HG03097 (cell line): Measurements from ENCODE around the gene KCNRG.
A peak's percentile ranks its signal among the peaks of the same experiment; 100 is the strongest.
"Not testable (repeated sequence)": the region's sequence is repeated elsewhere in the genome, so short reads cannot be mapped to it uniquely, and the experiment has no call there.

ENCODE experiments used
- ATAC-seq: cut with Tn5 transposase; IDR thresholded peaks from one replicate; pipeline ENCODE4 v1.9.1; 2021; ENCODE audit not compliant: unreplicated experiment, low FRiP score

KCNRG gene

DNA sequence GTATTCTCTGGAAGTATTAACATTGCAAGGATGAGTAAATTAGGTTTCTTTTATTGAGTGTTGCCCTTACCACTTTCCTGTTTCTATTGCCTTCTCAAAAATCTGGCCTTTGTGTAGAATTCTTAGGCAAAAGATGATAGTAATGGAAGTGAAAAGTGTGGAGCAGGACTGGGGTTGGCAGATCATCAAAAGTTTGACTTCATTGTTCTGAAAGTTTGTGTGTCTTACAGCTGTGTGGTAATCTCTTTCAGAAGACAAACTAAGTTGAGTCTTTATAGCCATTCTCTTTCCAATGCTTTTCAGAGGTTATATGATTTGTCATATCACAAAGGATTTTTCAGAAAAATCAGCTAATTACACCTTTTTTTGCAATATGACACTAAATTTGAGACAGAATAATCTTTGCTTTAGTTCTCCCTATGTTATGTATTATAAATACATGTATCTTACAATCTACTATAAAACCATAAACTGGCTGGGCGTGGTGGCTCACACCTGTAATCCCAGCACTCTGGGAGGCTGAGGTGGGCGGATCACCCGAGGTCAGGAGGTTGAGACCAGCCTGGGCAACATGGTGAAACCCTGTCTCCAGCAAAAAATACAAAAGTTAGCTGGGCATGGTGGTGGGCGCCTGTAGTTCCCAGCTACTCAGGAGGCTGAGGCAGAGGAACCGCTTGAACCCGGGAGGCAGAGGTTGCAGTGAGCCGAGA, 8.7 kb upstream of the KCNRG start:
- no peak for ATAC-seq

DNA sequence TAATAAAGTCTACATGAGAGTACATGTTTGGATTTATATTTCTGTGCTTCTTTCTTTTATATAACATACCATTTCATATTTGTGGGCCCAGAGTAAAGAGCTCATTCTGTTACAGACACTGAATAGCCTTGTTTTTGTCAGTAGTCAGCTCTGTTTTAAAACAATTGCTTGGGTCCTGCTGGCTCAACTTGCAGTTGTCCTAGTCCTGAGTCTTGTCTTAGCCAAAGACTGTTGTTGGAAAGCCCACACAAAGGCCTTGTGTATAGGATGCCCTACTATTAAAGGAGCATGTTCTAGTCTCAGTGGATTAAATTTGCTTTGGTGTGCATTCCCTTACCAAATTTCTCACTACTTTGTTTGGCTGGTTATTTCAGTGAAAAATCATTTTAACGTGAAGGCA, 3.8 kb upstream of the KCNRG start:
- no peak for ATAC-seq

DNA sequence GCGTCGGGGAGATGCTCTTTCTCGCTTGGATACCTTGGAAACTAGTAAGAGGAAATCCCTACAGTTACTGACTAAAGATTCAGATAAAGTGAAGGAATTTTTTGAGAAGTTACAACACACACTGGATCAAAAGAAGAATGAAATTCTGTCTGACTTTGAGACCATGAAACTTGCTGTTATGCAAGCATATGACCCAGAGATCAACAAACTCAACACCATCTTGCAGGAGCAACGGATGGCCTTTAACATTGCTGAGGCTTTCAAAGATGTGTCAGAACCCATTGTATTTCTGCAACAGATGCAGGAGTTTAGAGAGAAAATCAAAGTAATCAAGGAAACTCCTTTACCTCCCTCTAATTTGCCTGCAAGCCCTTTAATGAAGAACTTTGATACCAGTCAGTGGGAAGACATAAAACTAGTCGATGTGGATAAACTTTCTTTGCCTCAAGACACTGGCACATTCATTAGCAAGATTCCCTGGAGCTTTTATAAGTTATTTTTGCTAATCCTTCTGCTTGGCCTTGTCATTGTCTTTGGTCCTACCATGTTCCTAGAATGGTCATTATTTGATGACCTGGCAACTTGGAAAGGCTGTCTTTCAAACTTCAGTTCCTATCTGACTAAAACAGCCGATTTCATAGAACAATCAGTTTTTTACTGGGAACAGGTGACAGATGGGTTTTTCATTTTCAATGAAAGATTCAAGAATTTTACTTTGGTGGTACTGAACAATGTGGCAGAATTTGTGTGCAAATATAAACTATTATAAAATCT, 2.7 kb upstream of the KCNRG start:
- ATAC-seq = no peak

DNA sequence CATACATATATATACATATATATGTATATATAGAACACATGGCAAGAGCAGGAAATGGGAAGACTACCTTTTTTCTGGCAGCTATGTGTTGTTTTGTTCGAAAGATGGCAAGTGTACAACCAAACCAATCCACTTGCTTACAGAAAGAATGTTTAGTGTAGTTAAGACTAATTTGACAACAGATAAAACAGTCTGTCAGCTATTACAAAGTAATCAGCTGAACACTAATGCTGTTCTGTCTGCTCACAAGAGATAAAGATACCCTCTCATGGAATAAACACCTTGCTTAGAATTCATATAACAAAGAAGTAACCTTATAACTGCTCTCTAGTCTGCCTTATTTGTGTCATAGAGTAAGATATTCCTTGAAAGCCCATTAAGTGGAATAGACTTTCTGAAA, 858 bp upstream of the KCNRG start:
- ATAC-seq = no peak

DNA sequence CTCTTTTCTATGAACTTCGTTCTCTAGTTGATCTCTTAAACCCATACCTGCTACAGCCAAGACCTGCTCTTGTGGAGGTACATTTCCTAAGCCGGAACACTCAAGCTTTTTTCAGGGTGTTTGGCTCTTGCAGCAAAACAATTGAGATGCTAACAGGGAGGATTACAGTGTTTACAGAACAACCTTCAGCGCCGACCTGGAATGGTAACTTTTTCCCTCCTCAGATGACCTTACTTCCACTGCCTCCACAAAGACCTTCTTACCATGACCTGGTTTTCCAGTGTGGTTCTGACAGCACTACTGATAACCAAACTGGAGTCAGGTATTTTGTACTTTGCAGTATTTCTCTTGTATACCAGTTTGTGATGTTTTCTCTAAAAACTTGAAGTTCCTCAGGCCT, 506 bp downstream of the KCNRG start:
- no peak for ATAC-seq

DNA sequence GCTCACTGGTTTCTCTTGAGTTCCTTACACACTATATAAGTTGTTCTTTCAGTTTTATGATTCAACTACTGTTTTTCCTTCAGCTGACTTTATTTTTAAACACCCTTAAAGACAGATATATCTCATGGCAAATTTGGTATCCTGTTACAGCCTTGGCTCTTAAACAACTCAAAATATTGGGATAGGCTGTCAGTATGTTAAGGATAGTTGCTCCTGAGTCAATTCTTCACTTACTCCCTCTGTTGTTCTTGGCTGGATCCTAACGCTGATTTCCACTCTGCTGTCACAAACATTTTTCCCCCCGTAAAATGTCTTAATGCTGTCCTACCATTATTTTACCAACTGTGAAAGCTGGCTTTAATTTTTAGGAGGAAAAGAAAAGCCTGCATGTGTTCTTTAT, 1.2 kb downstream of the KCNRG start:
- no peak for ATAC-seq

DNA sequence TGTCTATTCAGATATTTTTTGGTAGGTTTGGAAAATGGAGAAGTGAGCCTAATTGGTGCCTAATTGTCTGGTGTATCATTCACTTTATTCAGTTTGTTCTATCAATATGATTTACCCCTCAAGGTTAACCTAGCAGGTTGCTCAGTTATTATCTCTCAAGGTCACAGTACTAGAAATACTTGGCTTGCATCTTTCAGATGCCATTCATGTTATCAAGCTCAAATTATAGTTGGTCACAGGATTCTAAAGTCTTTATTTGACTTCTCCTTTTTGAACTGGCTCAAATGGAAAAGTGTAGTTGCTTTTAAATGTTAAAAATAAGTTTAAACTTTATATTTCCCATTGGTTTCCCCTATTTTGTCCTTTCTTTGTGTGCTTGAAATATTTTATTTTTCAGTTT, 2.6 kb downstream of the KCNRG start:
- ATAC-seq = no peak

DNA sequence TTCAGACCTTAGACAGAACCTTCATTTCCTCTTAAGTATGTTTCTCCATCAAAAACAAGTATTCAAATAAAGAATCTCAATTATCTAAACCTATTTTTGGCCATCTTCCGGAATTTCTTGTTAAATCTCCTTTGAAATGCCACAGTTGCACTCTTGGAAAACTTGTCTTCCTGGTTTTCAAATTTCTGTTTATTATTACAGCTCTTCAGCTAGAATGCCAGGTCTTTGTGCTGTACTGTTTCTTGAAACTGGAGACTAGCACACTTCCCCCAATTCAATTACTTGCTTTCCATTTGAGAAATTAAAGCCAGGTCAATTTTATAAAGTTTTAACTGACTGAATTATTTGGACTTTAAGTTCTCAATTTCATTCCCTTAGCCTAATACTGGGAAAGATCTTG, 10.2 kb downstream of the KCNRG start:
- ATAC-seq = no peak

DNA sequence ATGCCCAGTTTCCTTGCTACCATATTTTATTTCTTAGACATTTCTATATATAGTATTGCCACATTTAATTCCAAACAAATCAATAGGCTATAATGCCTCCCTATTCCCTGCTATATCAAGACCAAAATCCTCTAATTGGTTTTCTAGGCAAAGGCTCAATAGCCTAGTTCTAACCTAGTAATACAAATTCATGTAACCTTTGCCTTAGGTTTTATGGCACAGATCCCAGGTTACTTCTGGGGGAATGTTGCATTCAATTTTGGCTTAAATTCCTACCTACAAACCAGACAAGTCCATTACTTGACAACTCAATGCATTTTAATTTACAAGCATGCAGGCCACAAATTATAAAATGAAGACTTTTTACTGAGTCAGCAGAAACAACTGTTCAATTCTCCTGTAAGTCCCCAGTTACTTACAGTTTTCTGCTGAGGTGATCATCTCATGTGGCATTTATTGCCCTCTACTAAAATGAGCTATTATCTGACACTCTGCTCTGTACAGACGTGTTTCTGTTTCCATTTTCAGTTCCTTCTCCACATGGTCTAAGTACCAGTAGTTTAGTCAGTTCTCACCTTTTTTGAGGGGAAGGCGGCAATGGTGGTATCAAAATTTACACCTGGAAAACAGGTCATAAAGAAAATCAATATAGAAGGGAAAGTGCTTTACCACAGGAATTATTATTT, 11.7 kb downstream of the KCNRG start:
- peak; percentile 95 for ATAC-seq

DNA sequence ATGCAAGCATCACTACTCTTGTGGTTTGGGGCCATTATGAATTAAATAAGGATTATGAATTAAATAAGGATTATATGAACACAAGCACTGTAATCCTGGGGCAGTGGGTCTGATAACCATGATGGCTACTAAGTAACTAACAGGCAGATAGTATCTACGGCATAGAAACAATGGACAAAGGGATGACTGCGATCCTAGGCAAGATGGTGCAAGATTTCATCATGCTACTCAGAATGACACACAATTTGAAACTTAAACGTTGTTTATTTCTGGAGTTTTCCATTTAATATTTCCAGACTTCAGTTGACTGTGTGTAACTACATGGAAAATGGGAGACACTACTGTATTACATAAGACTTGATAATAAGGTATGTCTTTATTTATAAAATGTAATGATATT, 15.1 kb downstream of the KCNRG start:
- ATAC-seq = no peak

DNA sequence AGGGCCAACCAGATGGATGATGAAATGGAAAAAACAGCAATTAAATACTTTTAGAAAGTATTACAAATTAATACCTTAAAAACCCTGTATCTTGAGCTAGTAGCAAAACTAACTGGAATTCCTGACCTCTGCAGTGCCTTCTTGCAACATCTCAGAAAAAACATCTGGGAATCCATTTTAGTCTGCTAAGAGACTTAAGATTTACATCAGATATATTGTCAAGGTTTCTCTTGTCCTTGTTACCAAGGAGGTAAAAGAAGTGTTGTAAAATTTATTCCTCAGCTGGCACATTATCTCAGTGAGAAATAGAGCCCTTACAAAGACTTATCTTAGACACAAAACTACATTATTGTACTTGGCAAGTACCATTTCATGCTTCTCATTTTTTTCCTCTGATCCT, 18.5 kb downstream of the KCNRG start:
- no peak for ATAC-seq

DNA sequence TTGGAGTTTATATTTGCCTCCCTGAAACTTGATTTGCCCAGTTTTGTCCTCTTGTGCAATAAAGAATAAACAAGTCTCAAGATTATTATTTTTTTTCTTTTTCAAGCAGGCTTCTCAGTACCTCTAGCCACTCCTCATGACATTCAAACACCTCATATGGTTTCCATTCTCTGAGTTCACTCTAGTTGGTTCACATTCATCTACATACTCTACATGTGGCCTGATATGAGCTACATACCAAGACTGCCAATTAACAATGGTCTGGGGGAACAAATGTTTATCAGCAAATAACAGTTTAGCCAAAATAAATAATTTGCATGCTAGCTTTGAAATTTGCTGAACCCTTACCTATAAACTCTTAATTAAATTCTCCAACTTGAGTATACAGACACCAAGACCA, 22.5 kb downstream of the KCNRG start:
- ATAC-seq = no peak

DNA sequence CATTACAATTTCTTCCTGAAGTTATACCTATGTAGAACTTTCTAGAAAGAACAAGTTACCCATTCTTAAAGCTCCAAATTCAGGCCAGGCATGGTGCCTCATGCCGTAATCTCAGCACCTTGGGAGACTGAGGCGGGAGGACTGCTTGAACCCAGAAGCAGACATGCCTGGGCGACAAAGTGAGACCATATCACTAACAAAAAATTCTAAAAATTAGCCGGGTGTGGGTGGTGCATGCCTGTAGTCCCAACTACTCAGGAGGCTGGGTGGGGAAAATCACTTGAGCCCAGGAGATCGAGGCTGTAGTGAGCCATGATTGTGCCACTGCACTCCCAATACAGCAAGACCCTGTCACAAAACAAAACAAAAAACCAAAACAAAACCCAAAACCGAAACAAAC, 23.0 kb downstream of the KCNRG start:
- no peak for ATAC-seq

DNA sequence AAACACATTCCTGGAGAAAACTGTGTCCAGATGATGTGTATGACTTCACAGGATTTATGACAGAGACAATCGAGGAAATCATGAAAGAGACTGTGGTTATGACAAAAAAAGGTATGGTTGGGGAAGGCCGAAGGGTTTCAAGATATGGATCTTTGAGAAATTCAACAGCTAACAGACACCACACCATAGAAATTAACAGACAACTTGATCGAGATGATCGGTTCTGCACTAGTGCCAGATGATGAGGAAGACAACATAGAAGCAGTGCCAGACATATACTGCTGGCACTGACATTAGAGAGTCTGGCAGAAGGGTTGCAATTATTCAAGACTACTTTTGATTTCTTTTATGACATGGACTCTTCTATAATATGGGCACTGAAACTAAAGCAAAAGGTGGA, 37.2 kb downstream of the KCNRG start:
- ATAC-seq = no peak

DNA sequence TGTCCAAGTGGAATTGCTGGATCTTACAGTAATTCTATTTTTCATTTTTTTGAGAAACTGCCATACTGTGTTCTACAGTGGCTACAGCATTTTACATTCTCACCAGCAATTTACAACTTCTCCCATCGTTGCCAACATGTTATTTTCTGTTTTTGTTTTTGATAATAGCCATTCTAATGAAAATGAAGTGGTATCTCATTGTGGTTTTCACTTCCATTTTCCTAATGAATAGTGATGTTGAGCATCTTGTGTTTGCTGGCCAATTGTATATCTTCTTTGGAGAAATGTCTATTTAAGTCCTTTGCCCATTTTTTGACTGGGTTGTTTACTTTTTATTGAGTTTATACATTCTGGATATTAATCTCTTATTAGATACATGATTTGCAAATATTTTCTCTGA, 38.6 kb downstream of the KCNRG start:
- ATAC-seq = no peak

DNA sequence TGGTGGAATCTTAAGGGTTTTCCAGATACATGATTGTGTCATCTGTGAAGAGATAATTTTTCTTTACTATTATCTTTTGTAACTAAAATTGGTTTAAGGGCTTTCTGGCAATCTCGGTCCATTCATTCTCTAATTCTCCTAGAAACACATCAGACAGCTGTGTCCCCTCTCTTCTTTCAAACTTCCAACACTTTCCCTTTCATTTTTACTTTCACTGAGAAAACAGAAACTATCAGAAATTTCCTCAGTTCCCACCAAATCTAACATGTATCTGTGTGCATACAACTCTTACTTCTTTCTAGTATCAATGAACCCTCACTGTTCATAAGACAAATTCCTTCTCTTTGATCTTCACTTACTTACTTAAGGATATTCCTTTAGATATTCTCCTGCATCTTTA, 40.2 kb downstream of the KCNRG start:
- ATAC-seq = no peak

DNA sequence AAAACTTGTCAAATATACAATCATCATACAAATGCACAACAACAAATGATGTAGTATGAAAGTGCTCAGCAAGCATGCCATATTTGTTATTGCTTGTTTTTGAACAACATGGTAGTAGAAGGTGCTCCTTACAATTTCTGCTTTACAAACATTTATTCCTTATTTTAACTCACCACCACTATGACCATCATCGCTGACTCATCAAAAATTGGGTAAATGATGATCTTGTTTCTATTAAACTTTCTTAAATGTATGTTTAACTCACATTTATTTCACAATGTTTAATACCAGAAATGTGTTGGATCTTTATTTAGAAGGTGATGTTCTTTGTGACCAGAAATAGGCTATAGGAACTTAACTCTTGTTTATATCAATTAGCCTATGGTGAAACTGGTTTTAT, 45.5 kb downstream of the KCNRG start:
- ATAC-seq = no peak

DNA sequence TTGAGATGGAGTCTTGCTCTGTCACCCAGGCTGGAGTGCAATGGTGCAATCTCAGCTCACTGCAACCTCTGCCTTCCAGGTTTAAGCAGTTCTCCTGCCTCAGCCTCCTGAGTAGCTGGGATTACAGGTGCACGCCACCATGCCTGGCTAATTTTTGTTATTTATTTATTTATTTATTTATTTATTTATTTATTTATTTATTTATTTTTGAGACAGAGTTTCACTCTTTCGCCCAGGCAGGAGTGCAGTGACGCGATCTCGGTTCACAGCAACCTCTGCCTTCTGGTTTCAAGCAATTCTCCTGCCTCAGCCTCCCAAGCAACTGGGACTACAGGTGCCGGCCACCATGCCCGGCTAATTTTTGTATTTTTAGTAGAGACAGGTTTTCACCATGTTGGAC, 47.1 kb downstream of the KCNRG start:
- ATAC-seq = not testable (repeated sequence)

DNA sequence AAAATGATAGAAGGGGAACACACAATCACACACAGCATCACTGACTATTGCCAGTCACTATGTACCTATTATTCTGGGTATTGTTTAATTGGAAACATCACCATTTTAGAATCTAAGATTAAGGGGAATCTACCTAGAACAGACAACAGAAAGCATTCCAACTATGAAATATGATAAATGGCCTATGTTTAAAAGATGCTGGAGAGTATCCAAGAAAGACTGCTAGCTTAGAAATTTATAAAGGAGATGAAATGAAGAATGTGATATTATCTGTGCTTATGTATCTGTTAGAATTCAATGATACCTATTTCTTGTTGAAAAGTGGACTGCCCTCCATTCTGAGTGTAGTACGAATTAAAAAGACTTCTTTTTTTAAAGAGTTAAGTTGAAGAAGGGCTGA, 50.5 kb downstream of the KCNRG start:
- no peak for ATAC-seq

DNA sequence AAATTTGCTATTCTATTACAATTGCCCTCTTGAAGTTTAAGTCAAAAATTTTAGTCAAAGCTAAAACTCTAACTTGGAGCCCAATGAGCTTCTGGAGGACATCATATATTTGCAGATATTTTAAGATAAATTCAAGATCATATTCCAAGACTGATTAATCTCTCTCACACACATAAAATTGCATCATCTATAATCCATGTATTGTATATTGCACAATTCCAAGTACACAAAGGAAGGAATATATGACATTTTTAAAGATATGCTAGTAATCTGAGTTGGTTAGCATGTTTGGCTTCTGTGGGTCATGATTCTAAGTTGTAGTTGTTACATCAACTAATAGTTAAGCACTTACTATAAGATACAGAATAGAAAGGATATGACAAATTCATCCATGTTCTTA, 53.3 kb downstream of the KCNRG start:
- ATAC-seq = no peak

DNA sequence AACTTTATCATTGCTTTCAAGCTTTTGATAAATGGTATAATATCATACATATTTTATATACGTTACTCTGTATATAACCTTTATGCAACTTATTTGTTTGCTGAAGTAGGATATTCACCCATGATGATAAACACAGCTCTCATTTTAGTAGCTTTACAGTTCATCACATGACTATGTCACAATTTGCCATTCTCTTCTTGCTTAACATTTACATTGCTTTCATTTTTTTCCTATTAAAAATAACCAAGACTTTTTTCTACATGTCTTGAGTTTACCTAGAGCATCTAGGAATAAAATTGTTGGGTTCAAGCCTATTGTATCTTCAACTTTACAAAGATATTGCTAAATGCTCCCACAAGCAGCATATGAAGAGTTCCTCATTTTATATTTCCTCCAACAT, 54.0 kb downstream of the KCNRG start:
- no peak for ATAC-seq

DNA sequence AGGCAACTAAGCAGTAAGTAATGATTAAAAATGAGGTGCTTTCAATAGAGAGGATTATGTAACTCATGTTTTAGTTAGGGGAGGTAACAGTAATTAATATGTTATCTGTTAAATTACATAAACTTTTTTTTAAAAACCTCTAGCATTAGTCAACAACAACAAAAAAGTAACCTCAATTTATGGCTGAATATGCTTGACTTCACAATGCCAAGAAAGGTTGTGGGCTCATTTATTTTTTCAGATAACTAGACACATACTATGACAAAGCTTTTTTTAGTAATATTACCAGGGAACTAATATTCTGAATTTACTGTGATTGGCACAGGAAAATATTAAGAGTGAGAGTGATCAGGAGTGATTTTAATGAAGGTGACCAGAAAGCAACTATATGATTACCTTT, 54.9 kb downstream of the KCNRG start:
- ATAC-seq = no peak
